Calu3 (cell line): ENCODE results near the gene SUGP1. TPM values are rescaled to one million over a fixed set of nuclear protein-coding genes. Genes with fewer than 3 reads are reported as not detected.
A peak's percentile ranks its signal among the peaks of the same experiment; 100 is the strongest.

ENCODE experiments used
- BruUV-seq: library from RNA; stranded (reverse); fragments of 400-500 nt; replicated peaks from 2 replicates; lab custom pipeline; 2021; lab: Mats Ljungman, UMichigan
- CTCF ChIA-PET: fragments of 300-600 bp; sonication (Branson Sonifier 250); formaldehyde crosslinking; loops from one replicate; lab custom pipeline; 2022; ENCODE audit warnings: antibody characterized with exemption; lab: Charles Lee
- DNase-seq: peaks from one replicate; pipeline ENCODE4 v3.0.0; 2022
- H3K27ac Mint-ChIP-seq: one replicate; pipeline ENCODE4 v1.8.0; 2022; ENCODE audit warnings: mixed read lengths; ENCODE audit not compliant: unreplicated experiment
- H3K27me3 Mint-ChIP-seq: one replicate; pipeline ENCODE4 v1.8.0; 2022; ENCODE audit warnings: mixed read lengths; ENCODE audit not compliant: unreplicated experiment
- H3K36me3 Mint-ChIP-seq: one replicate; pipeline ENCODE4 v1.8.0; 2022; ENCODE audit warnings: mild to moderate bottlenecking, moderate library complexity, mixed read lengths; ENCODE audit not compliant: insufficient read depth, unreplicated experiment
- H3K4me1 Mint-ChIP-seq: one replicate; pipeline ENCODE4 v1.8.0; 2022; ENCODE audit warnings: mild to moderate bottlenecking, low read depth, mixed read lengths; ENCODE audit not compliant: unreplicated experiment
- H3K4me3 Mint-ChIP-seq: one replicate; pipeline ENCODE4 v1.8.0; 2022; ENCODE audit warnings: mild to moderate bottlenecking, low read depth, moderate library complexity, mixed read lengths; ENCODE audit not compliant: unreplicated experiment
- H3K9me3 Mint-ChIP-seq: one replicate; pipeline ENCODE4 v1.8.0; 2022; ENCODE audit warnings: low read depth, mixed read lengths; ENCODE audit not compliant: unreplicated experiment
- intact Hi-C: fragments of 100-400 bp; cut with micrococcal nuclease; formaldehyde crosslinking; loops from one replicate; pipeline ENCODE4 v1.10.0; 2022; ENCODE audit not compliant: unreplicated experiment
- total RNA-seq: library from RNA; stranded (reverse); gene quantifications from 2 replicates; pipeline ENCODE4 v1.2.3, GENCODE V29; 2022
- TF ChIP-seq, protein P1 (sequence below): fragments of 200-600 bp; IDR thresholded peaks from one replicate; pipeline ENCODE4 v1.8.0; 2022; ENCODE audit warnings: antibody characterized with exemption; ENCODE audit not compliant: unreplicated experiment

SUGP1 gene
- total RNA-seq, 1 experiment from 2014 or later, result 41.3 TPM

- H3K27ac Mint-ChIP-seq, result no peak overlapping the region
- no peaks in the 10 kb centered on the region for H3K9me3 Mint-ChIP-seq
- DNase-seq, result no peak
- intact Hi-C loops, result no loop called here
- TF ChIP-seq, protein P1, sequence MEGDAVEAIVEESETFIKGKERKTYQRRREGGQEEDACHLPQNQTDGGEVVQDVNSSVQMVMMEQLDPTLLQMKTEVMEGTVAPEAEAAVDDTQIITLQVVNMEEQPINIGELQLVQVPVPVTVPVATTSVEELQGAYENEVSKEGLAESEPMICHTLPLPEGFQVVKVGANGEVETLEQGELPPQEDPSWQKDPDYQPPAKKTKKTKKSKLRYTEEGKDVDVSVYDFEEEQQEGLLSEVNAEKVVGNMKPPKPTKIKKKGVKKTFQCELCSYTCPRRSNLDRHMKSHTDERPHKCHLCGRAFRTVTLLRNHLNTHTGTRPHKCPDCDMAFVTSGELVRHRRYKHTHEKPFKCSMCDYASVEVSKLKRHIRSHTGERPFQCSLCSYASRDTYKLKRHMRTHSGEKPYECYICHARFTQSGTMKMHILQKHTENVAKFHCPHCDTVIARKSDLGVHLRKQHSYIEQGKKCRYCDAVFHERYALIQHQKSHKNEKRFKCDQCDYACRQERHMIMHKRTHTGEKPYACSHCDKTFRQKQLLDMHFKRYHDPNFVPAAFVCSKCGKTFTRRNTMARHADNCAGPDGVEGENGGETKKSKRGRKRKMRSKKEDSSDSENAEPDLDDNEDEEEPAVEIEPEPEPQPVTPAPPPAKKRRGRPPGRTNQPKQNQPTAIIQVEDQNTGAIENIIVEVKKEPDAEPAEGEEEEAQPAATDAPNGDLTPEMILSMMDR, result no peak
- peaks cover 8% of the 10 kb centered on the region for H3K36me3 Mint-ChIP-seq
- H3K4me1 Mint-ChIP-seq, result peaks cover 9% of the 10 kb centered on the region
- no peak overlapping the region for H3K4me3 Mint-ChIP-seq
- H3K27me3 Mint-ChIP-seq, result no peaks in the 10 kb centered on the region
- no TSS peak for BruUV-seq
- CTCF ChIA-PET, result no interaction called here
These were observed 41.8 kb upstream of the SUGP1 start for GRCh38 chr19:19362075-19362474.

- intact Hi-C loops, result no loop called here
- Mint-ChIP-seq H3K36me3 (peaks cover 9% of the 10 kb centered on the region), H3K9me3 (no peaks in the 10 kb centered on the region), H3K4me3 (no peak overlapping the region), H3K27me3 (no peaks in the 10 kb centered on the region), H3K4me1 (peaks cover 9% of the 10 kb centered on the region), H3K27ac (no peak overlapping the region)
- BruUV-seq, result no TSS peak
- CTCF ChIA-PET, result no interaction called here
- DNase-seq, result peak; percentile 76
- TF ChIP-seq, protein P1, result no peak
These were observed 40.8 kb upstream of the SUGP1 start for GRCh38 chr19:19361075-19361594.

DNA sequence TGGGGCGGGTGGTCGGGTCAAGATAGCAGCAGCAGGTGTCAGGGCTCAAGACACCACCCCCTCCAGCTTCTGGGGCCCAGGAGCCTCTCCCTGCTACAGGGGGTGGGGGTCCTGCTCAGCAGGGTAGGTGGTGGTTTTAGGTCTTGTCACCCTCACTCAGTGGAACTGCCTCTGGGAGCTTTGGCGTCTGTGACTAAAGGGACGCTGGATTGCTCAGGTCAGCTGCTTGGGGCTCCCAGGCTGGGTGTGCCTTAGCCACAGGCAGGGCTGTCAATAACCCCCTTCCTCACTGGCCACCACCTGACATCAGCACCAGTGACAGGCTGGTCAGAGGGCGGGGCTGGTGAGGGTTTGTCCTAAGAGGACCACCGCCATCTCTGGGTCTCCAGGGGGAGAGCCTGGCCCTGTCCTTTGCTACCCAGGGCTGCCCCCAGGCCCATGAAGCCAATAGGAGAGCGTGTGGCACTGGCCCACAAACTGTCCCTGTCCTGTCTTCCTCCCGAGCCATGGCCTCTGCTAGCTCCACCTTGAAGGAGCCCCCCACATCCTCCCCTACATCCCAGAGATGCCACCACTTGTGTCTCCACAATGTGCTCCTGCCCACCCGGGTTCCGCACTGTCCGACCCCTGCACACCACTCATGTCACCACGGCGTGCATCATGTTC, 36.7 kb upstream of the SUGP1 start:
- TF ChIP-seq, protein P1, result no peak
- H3K4me1 Mint-ChIP-seq, result no peaks in the 10 kb centered on the region
- H3K4me3 Mint-ChIP-seq, result no peak overlapping the region
- BruUV-seq, result no TSS peak
- CTCF ChIA-PET, result no interaction called here
- intact Hi-C loops, result no loop called here
- H3K27ac Mint-ChIP-seq, result no peak overlapping the region
- no peak for DNase-seq
- H3K27me3 Mint-ChIP-seq, result no peaks in the 10 kb centered on the region
- no peaks in the 10 kb centered on the region for H3K9me3 Mint-ChIP-seq
- peaks cover 9% of the 10 kb centered on the region for H3K36me3 Mint-ChIP-seq

GRCh38 chr19:19356500-19356899, 36.2 kb upstream of the SUGP1 start:
- peaks cover 9% of the 10 kb centered on the region for H3K36me3 Mint-ChIP-seq
- TF ChIP-seq, protein P1, result no peak
- H3K27ac Mint-ChIP-seq, result no peak overlapping the region
- H3K9me3 Mint-ChIP-seq, result no peaks in the 10 kb centered on the region
- H3K4me1 Mint-ChIP-seq, result no peaks in the 10 kb centered on the region
- no TSS peak for BruUV-seq
- H3K4me3 Mint-ChIP-seq, result no peak overlapping the region
- no peaks in the 10 kb centered on the region for H3K27me3 Mint-ChIP-seq
- CTCF ChIA-PET, result no interaction called here
- DNase-seq, result no peak
- intact Hi-C loops, result no loop called here
